ENCODE measurements around the gene HAPLN2. TPM values are rescaled to one million over a fixed set of nuclear protein-coding genes. Genes with fewer than 3 reads are reported as not detected.

HAPLN2 gene
- polyA plus RNA-seq, 1 donor, result 0.16 TPM

DNA sequence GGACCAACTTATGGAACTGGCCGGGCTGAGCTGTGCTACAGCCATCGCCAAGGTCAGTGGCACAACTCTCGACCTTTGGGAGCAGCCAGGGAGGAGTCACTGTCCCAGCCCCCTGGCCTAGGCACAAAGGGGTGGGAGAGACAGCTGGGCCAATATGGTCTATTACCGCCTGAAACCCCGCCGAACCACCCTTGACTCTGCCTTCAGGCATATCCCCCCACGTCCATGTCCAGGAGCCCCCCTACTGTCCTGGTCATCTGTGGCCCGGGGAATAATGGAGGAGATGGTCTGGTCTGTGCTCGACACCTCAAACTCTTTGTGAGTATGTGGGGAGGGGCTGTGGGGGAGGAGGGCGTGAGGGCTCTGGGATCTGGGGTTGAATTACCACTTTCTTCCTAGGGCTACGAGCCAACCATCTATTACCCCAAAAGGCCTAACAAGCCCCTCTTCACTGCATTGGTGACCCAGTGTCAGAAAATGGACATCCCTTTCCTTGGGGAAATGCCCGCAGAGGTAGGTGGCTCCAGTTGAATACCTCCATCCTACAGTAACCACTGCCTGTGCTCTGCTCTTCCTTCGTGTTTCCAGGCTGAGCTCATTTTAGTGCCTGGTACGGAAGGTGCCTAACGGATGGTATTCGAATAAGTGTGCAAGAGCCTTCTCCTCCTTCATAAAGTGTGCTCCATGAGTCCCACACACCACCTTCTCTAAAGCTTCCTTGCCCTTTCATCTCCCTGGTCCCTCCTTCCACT lies 26.9 kb upstream of the HAPLN2 start:
- Histone ChIP-seq H3K4me1 (ENCODE audit: control insufficient read depth, insufficient read depth, low read length) (peaks cover 4% of the 10 kb centered on the region), H3K27ac (ENCODE audit: low read length) (peak overlapping the region; percentile 49), H3K4me3 (ENCODE audit: low read length) (peak overlapping the region; percentile 89), H3K27me3 (ENCODE audit: control insufficient read depth, insufficient read depth, low read length) (no peaks in the 10 kb centered on the region), H3K9me3 (ENCODE audit: control insufficient read depth, low read depth, low read length) (peaks cover 2% of the 10 kb centered on the region), H3K36me3 (ENCODE audit: control insufficient read depth, insufficient read depth, low read length) (peaks cover 44% of the 10 kb centered on the region)
- DNase-seq, result no peak
- no CpG with 5 or more reads among the region's 16 CpGs for WGBS (ENCODE audit: insufficient coverage, low lambda C conversion rate)

DNA sequence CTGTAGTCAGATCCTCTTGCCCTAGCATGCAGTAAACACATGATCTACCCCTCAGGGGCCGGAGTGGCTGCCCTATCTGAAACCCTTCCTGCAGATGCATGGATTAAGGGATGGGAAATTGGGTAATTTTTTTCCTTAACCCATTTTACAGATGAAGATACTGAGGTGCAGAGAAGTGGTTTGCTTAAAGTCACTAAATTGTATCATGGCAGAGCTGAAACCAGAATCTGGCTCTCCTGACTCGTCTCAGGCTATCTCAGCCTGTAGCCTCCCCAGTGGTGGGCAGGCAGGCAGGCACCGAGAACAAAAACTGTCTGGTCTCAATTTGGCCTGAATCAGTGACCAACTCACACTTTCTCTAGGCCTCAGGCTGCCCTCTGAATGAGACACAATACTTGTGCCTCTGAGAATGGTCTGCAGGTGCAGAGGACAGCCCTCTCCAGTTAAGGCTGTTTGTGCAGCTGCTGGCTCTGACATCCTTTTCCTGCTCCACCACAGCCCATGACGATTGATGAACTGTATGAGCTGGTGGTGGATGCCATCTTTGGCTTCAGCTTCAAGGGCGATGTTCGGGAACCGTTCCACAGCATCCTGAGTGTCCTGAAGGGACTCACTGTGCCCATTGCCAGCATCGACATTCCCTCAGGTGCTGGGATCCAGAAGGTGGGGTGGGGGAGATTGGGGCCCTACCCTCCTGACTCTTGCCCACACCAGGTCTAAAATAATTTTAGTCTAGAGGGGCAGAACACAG lies 26.1 kb upstream of the HAPLN2 start:
- DNase-seq, result no peak
- Histone ChIP-seq H3K4me1 (ENCODE audit: control insufficient read depth, insufficient read depth, low read length) (peaks cover 4% of the 10 kb centered on the region), H3K4me3 (ENCODE audit: low read length) (no peak overlapping the region), H3K36me3 (ENCODE audit: control insufficient read depth, insufficient read depth, low read length) (peaks cover 51% of the 10 kb centered on the region), H3K9me3 (ENCODE audit: control insufficient read depth, low read depth, low read length) (peaks cover 2% of the 10 kb centered on the region), H3K27me3 (ENCODE audit: control insufficient read depth, insufficient read depth, low read length) (no peaks in the 10 kb centered on the region), H3K27ac (ENCODE audit: low read length) (no peak overlapping the region)
- no CpG with 5 or more reads among the region's 8 CpGs for WGBS (ENCODE audit: insufficient coverage, low lambda C conversion rate)

DNA sequence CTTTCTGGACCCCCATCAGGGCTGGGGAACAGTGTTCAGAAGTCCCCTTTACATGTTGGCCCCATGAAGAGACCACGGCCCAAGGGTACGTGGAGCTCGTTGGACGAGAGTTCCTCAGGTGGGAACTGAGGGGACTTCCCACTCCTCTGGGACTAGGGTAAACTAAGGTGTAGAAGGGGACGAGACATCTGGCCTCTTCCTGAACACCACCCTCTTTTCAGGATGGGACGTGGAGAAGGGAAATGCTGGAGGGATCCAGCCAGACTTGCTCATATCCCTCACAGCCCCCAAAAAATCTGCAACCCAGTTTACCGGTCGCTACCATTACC lies 25.6 kb upstream of the HAPLN2 start:
- Histone ChIP-seq H3K36me3 (ENCODE audit: control insufficient read depth, insufficient read depth, low read length) (peaks cover 57% of the 10 kb centered on the region), H3K4me3 (ENCODE audit: low read length) (no peak overlapping the region), H3K27ac (ENCODE audit: low read length) (no peak overlapping the region), H3K4me1 (ENCODE audit: control insufficient read depth, insufficient read depth, low read length) (peaks cover 4% of the 10 kb centered on the region), H3K27me3 (ENCODE audit: control insufficient read depth, insufficient read depth, low read length) (no peaks in the 10 kb centered on the region), H3K9me3 (ENCODE audit: control insufficient read depth, low read depth, low read length) (peaks cover 2% of the 10 kb centered on the region)
- WGBS (ENCODE audit: insufficient coverage, low lambda C conversion rate), result no CpG with 5 or more reads among the region's 8 CpGs
- DNase-seq, result no peak

GRCh38 chr1:156594190-156594589 lies 25.0 kb upstream of the HAPLN2 start:
- peaks cover 59% of the 10 kb centered on the region for H3K36me3 ChIP-seq (ENCODE audit: control insufficient read depth, insufficient read depth, low read length)
- H3K9me3 ChIP-seq (ENCODE audit: control insufficient read depth, low read depth, low read length), result peaks cover 2% of the 10 kb centered on the region
- H3K4me3 ChIP-seq (ENCODE audit: low read length), result no peak overlapping the region
- DNase-seq, result no peak
- H3K27ac ChIP-seq (ENCODE audit: low read length), result no peak overlapping the region
- WGBS (ENCODE audit: insufficient coverage, low lambda C conversion rate), result no CpG with 5 or more reads among the region's 3 CpGs
- peaks cover 4% of the 10 kb centered on the region for H3K4me1 ChIP-seq (ENCODE audit: control insufficient read depth, insufficient read depth, low read length)
- no peaks in the 10 kb centered on the region for H3K27me3 ChIP-seq (ENCODE audit: control insufficient read depth, insufficient read depth, low read length)

DNA sequence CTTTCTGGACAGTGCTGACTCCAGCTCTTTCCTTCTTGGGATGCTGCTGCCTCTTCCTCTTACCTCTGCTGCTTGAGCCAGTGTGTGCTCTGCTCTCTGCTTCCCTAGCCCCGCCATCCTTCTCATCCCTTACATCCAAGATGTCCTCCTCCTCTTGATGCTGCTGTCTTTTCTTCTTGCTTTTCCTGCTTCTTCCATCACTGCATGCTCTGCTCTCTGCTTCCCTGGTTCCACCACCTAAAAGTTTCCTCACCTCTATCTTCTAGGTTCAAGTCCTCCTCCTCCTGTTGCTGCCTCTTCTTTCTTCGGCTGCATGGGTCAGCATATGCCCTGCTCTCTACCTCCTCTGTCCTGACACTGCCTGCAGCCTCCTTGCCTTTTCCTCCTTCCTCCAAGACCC lies 24.2 kb upstream of the HAPLN2 start:
- WGBS (ENCODE audit: insufficient coverage, low lambda C conversion rate), result 90% methylated on average over 2 of the region's 2 CpGs
- Histone ChIP-seq H3K27ac (ENCODE audit: low read length) (no peak overlapping the region), H3K4me1 (ENCODE audit: control insufficient read depth, insufficient read depth, low read length) (peaks cover 6% of the 10 kb centered on the region), H3K27me3 (ENCODE audit: control insufficient read depth, insufficient read depth, low read length) (no peaks in the 10 kb centered on the region), H3K9me3 (ENCODE audit: control insufficient read depth, low read depth, low read length) (peaks cover 2% of the 10 kb centered on the region), H3K36me3 (ENCODE audit: control insufficient read depth, insufficient read depth, low read length) (peaks cover 59% of the 10 kb centered on the region), H3K4me3 (ENCODE audit: low read length) (no peak overlapping the region)
- DNase-seq, result no peak

DNA sequence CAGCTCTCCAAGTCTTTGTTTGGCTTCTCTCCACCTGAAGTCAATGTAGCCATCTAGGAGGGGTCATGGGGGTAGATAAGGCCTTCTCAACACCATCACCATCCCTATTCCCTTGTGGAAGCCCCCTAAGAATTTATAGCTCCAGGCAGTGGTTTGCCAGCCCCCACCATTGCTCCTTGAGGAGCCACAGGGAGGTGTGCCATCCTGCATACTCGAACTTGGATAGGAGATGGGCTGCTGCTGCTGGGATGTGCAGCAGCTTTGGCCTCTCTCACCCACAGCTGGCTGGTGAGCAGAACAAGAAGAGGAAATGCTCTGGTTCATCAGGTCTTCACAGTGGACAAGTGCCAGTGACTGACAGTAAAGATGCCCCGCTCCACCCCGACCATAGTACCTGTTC lies 22.8 kb upstream of the HAPLN2 start:
- H3K4me3 ChIP-seq (ENCODE audit: low read length), result no peak overlapping the region
- H3K36me3 ChIP-seq (ENCODE audit: control insufficient read depth, insufficient read depth, low read length), result peaks cover 59% of the 10 kb centered on the region
- no peaks in the 10 kb centered on the region for H3K27me3 ChIP-seq (ENCODE audit: control insufficient read depth, insufficient read depth, low read length)
- no CpG with 5 or more reads among the region's 3 CpGs for WGBS (ENCODE audit: insufficient coverage, low lambda C conversion rate)
- H3K9me3 ChIP-seq (ENCODE audit: control insufficient read depth, low read depth, low read length), result peaks cover 2% of the 10 kb centered on the region
- no peak for DNase-seq
- H3K4me1 ChIP-seq (ENCODE audit: control insufficient read depth, insufficient read depth, low read length), result peaks cover 2% of the 10 kb centered on the region
- no peak overlapping the region for H3K27ac ChIP-seq (ENCODE audit: low read length)

DNA sequence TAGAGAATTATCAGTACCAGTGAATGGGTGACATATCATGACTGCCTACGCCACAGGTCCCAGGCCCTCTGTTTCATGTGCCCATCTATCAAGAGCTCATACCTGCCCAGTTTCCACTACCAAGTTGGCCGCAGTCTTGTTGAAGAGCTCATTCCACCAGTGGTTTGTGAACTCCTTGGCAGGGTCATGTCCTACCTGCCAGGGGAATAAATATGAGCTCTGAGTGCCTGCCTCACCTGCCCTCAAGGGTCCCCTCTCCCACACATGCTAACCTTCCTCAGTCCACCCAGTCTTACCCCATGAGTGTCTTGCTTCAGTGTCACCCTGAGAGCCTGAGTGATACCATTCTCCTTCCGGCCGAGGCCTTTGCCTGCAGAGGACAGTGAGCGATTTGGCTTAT lies 21.1 kb upstream of the HAPLN2 start:
- H3K9me3 ChIP-seq (ENCODE audit: control insufficient read depth, low read depth, low read length), result no peaks in the 10 kb centered on the region
- H3K36me3 ChIP-seq (ENCODE audit: control insufficient read depth, insufficient read depth, low read length), result peaks cover 56% of the 10 kb centered on the region
- no peak for DNase-seq
- H3K4me1 ChIP-seq (ENCODE audit: control insufficient read depth, insufficient read depth, low read length), result peaks cover 6% of the 10 kb centered on the region
- H3K27ac ChIP-seq (ENCODE audit: low read length), result no peak overlapping the region
- no peak overlapping the region for H3K4me3 ChIP-seq (ENCODE audit: low read length)
- H3K27me3 ChIP-seq (ENCODE audit: control insufficient read depth, insufficient read depth, low read length), result no peaks in the 10 kb centered on the region
- WGBS (ENCODE audit: insufficient coverage, low lambda C conversion rate), result no CpG with 5 or more reads among the region's 5 CpGs

DNA sequence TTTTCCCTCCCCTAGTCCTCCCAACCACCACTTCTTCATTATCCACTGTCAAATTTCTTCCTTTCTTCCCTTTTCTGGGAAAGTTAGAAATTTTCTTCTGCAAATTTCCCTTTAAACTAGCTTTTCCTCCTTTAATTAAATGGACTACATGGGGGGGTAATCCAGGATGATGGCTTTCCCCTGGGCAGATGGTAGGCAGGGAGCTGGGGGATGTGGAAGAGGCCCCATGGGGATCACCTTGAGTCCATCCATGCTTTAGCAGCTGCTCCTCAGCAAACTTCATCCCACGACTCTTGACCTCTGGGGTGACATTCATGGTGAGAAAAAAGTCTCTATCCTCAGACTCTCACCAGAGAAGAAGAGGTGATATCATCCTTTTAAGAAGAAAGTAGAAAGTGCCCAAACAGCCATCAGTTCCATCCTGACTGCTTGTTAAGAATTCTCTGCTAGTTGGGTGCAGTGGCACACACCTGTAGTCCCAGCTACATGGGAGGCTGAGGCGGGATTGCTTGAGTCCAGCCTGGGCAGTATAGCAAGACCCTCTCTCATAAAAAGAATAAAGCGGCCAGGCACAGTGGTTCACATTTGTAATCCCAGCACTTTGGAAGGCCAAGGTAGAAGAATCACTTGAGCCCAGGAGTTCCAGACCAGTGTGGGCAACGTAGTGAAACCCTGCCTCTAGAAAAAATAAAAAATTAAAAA lies 20.3 kb upstream of the HAPLN2 start:
- Histone ChIP-seq H3K36me3 (ENCODE audit: control insufficient read depth, insufficient read depth, low read length) (peaks cover 48% of the 10 kb centered on the region), H3K9me3 (ENCODE audit: control insufficient read depth, low read depth, low read length) (no peaks in the 10 kb centered on the region), H3K4me1 (ENCODE audit: control insufficient read depth, insufficient read depth, low read length) (peaks cover 6% of the 10 kb centered on the region), H3K27ac (ENCODE audit: low read length) (no peak overlapping the region), H3K4me3 (ENCODE audit: low read length) (no peak overlapping the region), H3K27me3 (ENCODE audit: control insufficient read depth, insufficient read depth, low read length) (no peaks in the 10 kb centered on the region)
- no peak for DNase-seq
- WGBS (ENCODE audit: insufficient coverage, low lambda C conversion rate), result no CpG with 5 or more reads among the region's 4 CpGs

DNA sequence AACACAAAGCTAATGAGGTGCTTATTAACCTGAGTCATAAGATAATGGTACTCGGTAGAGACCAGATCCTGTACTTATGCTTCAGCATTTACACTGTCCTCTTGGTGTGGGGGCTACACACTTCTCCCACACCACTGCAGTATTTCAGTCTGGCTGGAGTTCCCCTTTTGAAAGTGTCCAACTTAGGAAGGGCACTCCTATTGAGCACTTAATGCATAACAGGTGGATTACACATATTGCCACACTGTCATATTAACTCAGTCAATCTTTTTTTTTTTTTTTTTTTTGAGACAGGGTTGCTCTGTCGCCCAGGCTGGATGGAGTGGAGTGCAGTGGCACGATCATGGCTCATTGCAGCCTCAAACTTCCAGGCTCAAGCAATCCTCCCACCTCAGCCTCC lies 19.4 kb upstream of the HAPLN2 start:
- DNase-seq, result no peak
- Histone ChIP-seq H3K27ac (ENCODE audit: low read length) (no peak overlapping the region), H3K9me3 (ENCODE audit: control insufficient read depth, low read depth, low read length) (no peaks in the 10 kb centered on the region), H3K4me1 (ENCODE audit: control insufficient read depth, insufficient read depth, low read length) (peaks cover 6% of the 10 kb centered on the region), H3K36me3 (ENCODE audit: control insufficient read depth, insufficient read depth, low read length) (peaks cover 39% of the 10 kb centered on the region), H3K4me3 (ENCODE audit: low read length) (no peak overlapping the region), H3K27me3 (ENCODE audit: control insufficient read depth, insufficient read depth, low read length) (no peaks in the 10 kb centered on the region)
- WGBS (ENCODE audit: insufficient coverage, low lambda C conversion rate), result no CpG with 5 or more reads among the region's 3 CpGs

GRCh38 chr1:156600733-156601121 lies 18.5 kb upstream of the HAPLN2 start:
- no peaks in the 10 kb centered on the region for H3K27me3 ChIP-seq (ENCODE audit: control insufficient read depth, insufficient read depth, low read length)
- peaks cover 30% of the 10 kb centered on the region for H3K36me3 ChIP-seq (ENCODE audit: control insufficient read depth, insufficient read depth, low read length)
- peak overlapping the region; percentile 89 for H3K4me3 ChIP-seq (ENCODE audit: low read length)
- DNase-seq, result no peak
- H3K9me3 ChIP-seq (ENCODE audit: control insufficient read depth, low read depth, low read length), result no peaks in the 10 kb centered on the region
- WGBS (ENCODE audit: insufficient coverage, low lambda C conversion rate), result 0% methylated on average over 8 of the region's 13 CpGs
- H3K27ac ChIP-seq (ENCODE audit: low read length), result peak overlapping the region; percentile 64
- H3K4me1 ChIP-seq (ENCODE audit: control insufficient read depth, insufficient read depth, low read length), result peaks cover 6% of the 10 kb centered on the region

All from large intestine (tissue), 3 donors.